HG02642 (cell line): Measurements from ENCODE around the gene SPRYD3.
"Not testable (repeated sequence)": the region's sequence is repeated elsewhere in the genome, so short reads cannot be mapped to it uniquely, and the experiment has no call there.

Experiments used
- ATAC-seq: cut with Tn5 transposase; IDR thresholded peaks from one replicate; pipeline ENCODE4 v1.9.1; 2021; ENCODE audit warnings: mild to moderate bottlenecking; ENCODE audit not compliant: unreplicated experiment, poor library complexity

Gene SPRYD3

GRCh38 chr12:53102883-53103807 lies 24.0 kb upstream of the SPRYD3 start, which contains the start of gene SOAT2:
Gene SOAT2, plus strand, starts transcription at chr12:53103486. Its CDS starts 92 bp downstream, at chr12:53103578.
- no peak for ATAC-seq

- no peak for ATAC-seq
These were observed 23.0 kb upstream of the SPRYD3 start for GRCh38 chr12:53101931-53102781.

- ATAC-seq = no peak
These were observed 22.1 kb upstream of the SPRYD3 start for GRCh38 chr12:53101266-53101665.

GRCh38 chr12:53100466-53101151 lies 21.4 kb upstream of the SPRYD3 start:
- ATAC-seq = no peak

- ATAC-seq = peak; percentile 35
These were observed 20.1 kb upstream of the SPRYD3 start for GRCh38 chr12:53099071-53099882.

GRCh38 chr12:53098354-53098981 lies 19.3 kb upstream of the SPRYD3 start:
- no peak for ATAC-seq

- peak; percentile 52 for ATAC-seq
These were observed 18.6 kb upstream of the SPRYD3 start, which contains the start of gene IGFBP6 for GRCh38 chr12:53097564-53098353. Gene IGFBP6, plus strand, starts transcription at chr12:53097667. Its CDS starts 51 bp downstream, at chr12:53097718.

GRCh38 chr12:53097207-53097563 lies 18.0 kb upstream of the SPRYD3 start:
- ATAC-seq = no peak

GRCh38 chr12:53096759-53097158 lies 17.6 kb upstream of the SPRYD3 start:
- no peak for ATAC-seq

- no peak for ATAC-seq
These were observed 17.0 kb upstream of the SPRYD3 start for GRCh38 chr12:53096089-53096741.

- ATAC-seq = not testable (repeated sequence)
These were observed 16.4 kb upstream of the SPRYD3 start for GRCh38 chr12:53095596-53095895.

GRCh38 chr12:53094796-53095595 lies 15.8 kb upstream of the SPRYD3 start:
- not testable (repeated sequence) for ATAC-seq

- ATAC-seq = no peak
These were observed 15.2 kb upstream of the SPRYD3 start for GRCh38 chr12:53094394-53094787.

GRCh38 chr12:53093777-53094393 lies 14.7 kb upstream of the SPRYD3 start:
- no peak for ATAC-seq

GRCh38 chr12:53091756-53092155 lies 12.6 kb upstream of the SPRYD3 start:
- ATAC-seq = no peak

- ATAC-seq = no peak
These were observed 11.4 kb upstream of the SPRYD3 start for GRCh38 chr12:53090554-53090953.

- ATAC-seq = no peak
These were observed 10.9 kb upstream of the SPRYD3 start for GRCh38 chr12:53090105-53090504.
